OCI-LY1 (cell line): ENCODE measurements around the gene ASB10.

ENCODE experiments used
- H2AFZ ChIP-seq: fragments of 200-600 bp; sonication (generic), shearing (Covaris generic); 2 replicates; pipeline ENCODE4 v1.6.0; 2014; ENCODE audit warnings: antibody characterized with exemption, mild to moderate bottlenecking, low read length
- H3F3A ChIP-seq: fragments of 200-600 bp; sonication (generic), shearing (Covaris generic); 2 replicates; pipeline ENCODE4 v1.6.0; 2014; ENCODE audit warnings: mild to moderate bottlenecking, antibody characterized with exemption, low read length, moderate library complexity; ENCODE audit not compliant: insufficient read depth
- H3K27ac ChIP-seq: fragments of 200-600 bp; sonication (generic); 2 replicates; pipeline ENCODE4 v1.5.1; 2014; ENCODE audit warnings: low read length, mixed run types, mild to moderate bottlenecking, low read depth; ENCODE audit not compliant: poor library complexity, severe bottlenecking
- H3K27me3 ChIP-seq: fragments of 200-600 bp; sonication (generic); 2 replicates; pipeline ENCODE4 v1.6.0; 2014; ENCODE audit warnings: antibody characterized with exemption, mild to moderate bottlenecking, low read length, moderate library complexity; ENCODE audit not compliant: insufficient read depth
- H3K36me3 ChIP-seq: fragments of 200-600 bp; sonication (generic); 2 replicates; pipeline ENCODE4 v1.6.1; 2014; ENCODE audit warnings: mild to moderate bottlenecking, antibody characterized with exemption, low read length, moderate library complexity, mixed read lengths; ENCODE audit not compliant: insufficient read depth
- H3K4me1 ChIP-seq: fragments of 200-600 bp; sonication (generic); 2 replicates; pipeline ENCODE4 v1.5.1; 2014; ENCODE audit warnings: mild to moderate bottlenecking, low read length, moderate library complexity; ENCODE audit not compliant: insufficient read depth, severe bottlenecking
- H3K4me2 ChIP-seq: fragments of 200-600 bp; sonication (generic), shearing (Covaris generic); 2 replicates; pipeline ENCODE4 v1.6.1; 2014; ENCODE audit warnings: low read length
- H3K4me3 ChIP-seq: fragments of 200-600 bp; sonication (generic); 2 replicates; pipeline ENCODE4 v1.5.1; 2014; ENCODE audit warnings: low read length, low read depth, mild to moderate bottlenecking, mixed read lengths; ENCODE audit not compliant: poor library complexity, severe bottlenecking
- H3K79me2 ChIP-seq: fragments of 200-600 bp; shearing (Covaris generic); 2 replicates; pipeline ENCODE4 v1.6.1; 2016; ENCODE audit warnings: mixed run types, low read length, mixed read lengths; ENCODE audit not compliant: insufficient read depth
- H3K9ac ChIP-seq: fragments of 200-600 bp; sonication (generic), shearing (Covaris generic); 2 replicates; pipeline ENCODE4 v1.6.1; 2014; ENCODE audit warnings: mild to moderate bottlenecking, low read length, mixed read lengths
- H3K9me2 ChIP-seq: fragments of 200-600 bp; sonication (generic), shearing (Covaris generic); 2 replicates; pipeline ENCODE4 v1.6.1; 2014; ENCODE audit warnings: low read depth, mild to moderate bottlenecking, low read length, mixed read lengths
- H3K9me3 ChIP-seq: fragments of 200-600 bp; shearing (Covaris generic); 2 replicates; pipeline ENCODE4 v1.6.1; 2014; ENCODE audit warnings: low read length, mixed read lengths
- H4K20me1 ChIP-seq: fragments of 200-600 bp; sonication (generic), shearing (Covaris generic); 2 replicates; pipeline ENCODE4 v1.6.0; 2016; ENCODE audit warnings: mild to moderate bottlenecking, low read length; ENCODE audit not compliant: insufficient read depth
- CTCF ChIP-seq: fragments of 200-600 bp; sonication (generic), shearing (Covaris generic); IDR thresholded peaks from 2 replicates; pipeline ENCODE4 v1.5.1; 2017; ENCODE audit warnings: mild to moderate bottlenecking, antibody characterized with exemption, low read length, moderate library complexity, mixed read lengths
- EZH2 ChIP-seq: fragments of 200-600 bp; sonication (generic), shearing (Covaris generic); IDR thresholded peaks from 2 replicates; pipeline ENCODE4 v1.8.0; 2017; ENCODE audit warnings: borderline replicate concordance, mixed run types, mild to moderate bottlenecking, antibody characterized with exemption, low read length, moderate library complexity, mixed read lengths

Gene ASB10

GRCh38 chr7:151201751-151202150, 14.7 kb upstream of the ASB10 start:
- no peaks in the 10 kb centered on the region for H3F3A ChIP-seq
- no peaks in the 10 kb centered on the region for H3K4me1 ChIP-seq
- H3K4me3 ChIP-seq, result no peak overlapping the region
- no peak overlapping the region for H3K4me2 ChIP-seq
- no peaks in the 10 kb centered on the region for H3K79me2 ChIP-seq
- H3K9me2 ChIP-seq, result no peaks in the 10 kb centered on the region
- no peaks in the 10 kb centered on the region for H4K20me1 ChIP-seq
- no peak overlapping the region for H3K27ac ChIP-seq
- no peak for TF ChIP-seq CTCF
- TF ChIP-seq EZH2, result no peak
- no peaks in the 10 kb centered on the region for H3K9me3 ChIP-seq
- H2AFZ ChIP-seq, result no peak overlapping the region
- H3K27me3 ChIP-seq, result no peaks in the 10 kb centered on the region
- no peaks in the 10 kb centered on the region for H3K36me3 ChIP-seq
- no peak overlapping the region for H3K9ac ChIP-seq

DNA sequence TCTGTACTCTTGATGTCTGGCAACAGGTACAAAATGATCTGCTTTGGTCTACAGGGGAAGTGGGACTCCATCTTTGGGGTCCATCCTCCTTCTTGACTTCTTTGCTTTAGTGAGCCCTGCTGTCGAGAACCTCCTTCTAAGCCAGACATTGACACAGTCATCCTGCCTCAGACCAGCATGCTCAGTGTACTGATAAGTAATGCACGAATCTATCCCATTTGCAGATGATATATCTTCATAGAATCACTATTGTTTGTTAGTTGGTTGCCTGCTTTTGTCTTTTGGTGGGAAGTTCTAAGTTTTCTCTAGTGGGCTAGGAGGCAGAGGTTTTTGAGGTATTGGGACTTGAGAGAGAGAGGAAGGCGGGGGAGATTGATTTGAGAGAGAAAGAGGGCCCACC, 14.3 kb upstream of the ASB10 start:
- Histone ChIP-seq H3K9ac (no peak overlapping the region), H3K27me3 (no peaks in the 10 kb centered on the region), H3K79me2 (no peaks in the 10 kb centered on the region), H3K36me3 (no peaks in the 10 kb centered on the region), H3K9me2 (no peaks in the 10 kb centered on the region), H3K4me2 (no peak overlapping the region), H3K27ac (no peak overlapping the region), H4K20me1 (no peaks in the 10 kb centered on the region), H3K4me3 (no peak overlapping the region), H2AFZ (no peak overlapping the region), H3F3A (no peaks in the 10 kb centered on the region), H3K9me3 (no peaks in the 10 kb centered on the region), H3K4me1 (no peaks in the 10 kb centered on the region)
- TF ChIP-seq EZH2, result no peak
- no peak for TF ChIP-seq CTCF

DNA sequence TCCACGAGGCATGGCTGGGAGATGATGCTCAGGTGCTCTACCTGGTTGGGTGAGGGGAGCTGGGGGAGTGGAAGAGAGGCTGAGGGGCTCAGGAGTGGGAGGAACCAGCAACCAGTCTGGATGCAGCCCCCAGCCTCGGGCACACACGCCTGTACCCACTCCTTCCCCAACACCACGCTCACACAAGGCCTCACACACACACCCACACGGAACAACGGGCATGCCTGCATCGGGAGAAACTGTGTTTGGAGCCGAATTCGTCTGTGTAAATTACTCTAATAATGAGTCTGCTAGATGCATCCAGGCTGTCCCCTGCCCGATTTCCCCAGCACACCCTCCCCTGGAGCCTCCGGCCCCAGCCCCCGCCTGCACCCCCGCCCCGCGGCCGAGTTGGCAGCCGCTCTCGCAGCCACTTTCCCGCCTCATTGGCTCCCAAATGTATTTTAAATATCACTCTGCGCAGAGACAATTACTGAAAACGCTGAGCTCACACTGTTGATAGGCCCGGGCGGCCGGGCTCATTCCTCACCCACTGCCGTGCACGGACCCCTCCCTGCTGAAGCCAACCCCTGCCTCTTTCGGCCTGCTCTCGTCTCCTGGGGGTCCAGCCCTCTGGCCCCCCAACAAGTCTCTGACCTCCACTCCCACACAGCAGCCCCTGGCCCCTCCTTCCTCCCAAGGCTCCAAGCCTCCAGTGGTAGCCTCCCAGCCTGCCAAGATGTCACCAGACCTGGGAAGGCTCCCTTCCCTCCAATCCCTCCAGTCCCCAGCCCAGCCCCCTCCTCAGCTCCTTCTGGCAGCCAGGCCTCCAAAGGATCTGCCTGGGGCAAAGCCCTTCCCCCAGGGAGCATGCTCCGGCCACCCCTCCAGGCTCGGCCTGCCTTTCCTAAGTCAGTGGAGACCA, 12.1 kb upstream of the ASB10 start:
- Histone ChIP-seq H4K20me1 (no peaks in the 10 kb centered on the region), H3K79me2 (no peaks in the 10 kb centered on the region), H3K4me2 (no peak overlapping the region), H3K9me3 (no peaks in the 10 kb centered on the region), H2AFZ (no peak overlapping the region), H3K27ac (no peak overlapping the region), H3K27me3 (no peaks in the 10 kb centered on the region), H3K9me2 (no peaks in the 10 kb centered on the region), H3F3A (no peaks in the 10 kb centered on the region), H3K4me3 (no peak overlapping the region), H3K36me3 (no peaks in the 10 kb centered on the region), H3K9ac (no peak overlapping the region), H3K4me1 (no peaks in the 10 kb centered on the region)
- TF ChIP-seq EZH2 (no peak), CTCF (no peak)
